ENCODE measurements around the gene GPR153. TPM values are rescaled to one million over a fixed set of nuclear protein-coding genes. Genes with fewer than 3 reads are reported as not detected.
A peak's percentile ranks its signal among the peaks of the same experiment; 100 is the strongest.

The GPR153 gene
- polyA plus RNA-seq, 3 donors, result 0.04 to 0.69 TPM; not detected in 1

- no peak overlapping the region for H3K27ac ChIP-seq (ENCODE audit: low read depth in 1 of 2, low read length in 2 of 2)
- H4K20me1 ChIP-seq (ENCODE audit: insufficient read depth, low read length), result no peaks in the 10 kb centered on the region
- H3K27me3 ChIP-seq (ENCODE audit: control insufficient read depth in 2 of 2, insufficient read depth in 2 of 2, low read length in 2 of 2), result peaks cover 8 to 31% of the 10 kb centered on the region in 2 donors
- H3K27me3 Mint-ChIP-seq (ENCODE audit: low read depth in 3 of 3), result peaks cover 31 to 47% (median 41%) of the 10 kb centered on the region in 3 donors
- no peak for TF ChIP-seq CTCF (IDR thresholded peaks at IDR 0.05)
- intact Hi-C loops (cut with micrococcal nuclease), result no loop called here
- WGBS (ENCODE audit: insufficient coverage), result 97% methylated on average over 8 of the region's 8 CpGs
- H3K9me3 ChIP-seq (replicated peaks in 1 of 2; ENCODE audit: control insufficient read depth in 1 of 2, insufficient read depth in 1 of 2, low read length in 2 of 2), result no peaks in the 10 kb centered on the region
- peaks cover 11% of the 10 kb centered on the region for H3K4me1 Mint-ChIP-seq
- peaks cover 0 to 4% of the 10 kb centered on the region in 2 donors for H3K36me3 Mint-ChIP-seq
- no peak overlapping the region for H3K9ac ChIP-seq (ENCODE audit: insufficient read depth, low read length, poor library complexity, severe bottlenecking)
- peak overlapping the region in 1 of 2 donors; percentile 35 for H3K4me3 Mint-ChIP-seq
- peaks cover 11 to 18% of the 10 kb centered on the region in 2 donors for H3K4me1 ChIP-seq (ENCODE audit: control insufficient read depth in 1 of 2, insufficient read depth in 2 of 2, low read length in 2 of 2)
- DNase-seq, result no peak
- H3K4me2 ChIP-seq (replicated peaks; ENCODE audit: extremely low read depth, low read length, poor library complexity, severe bottlenecking), result no peak overlapping the region
- H3K4me3 ChIP-seq (replicated peaks in 1 of 3; ENCODE audit: low read depth in 2 of 3, low read length in 3 of 3), result no peak overlapping the region
- no peak overlapping the region for H3K27ac Mint-ChIP-seq
- H3K36me3 ChIP-seq (replicated peaks in 1 of 2; ENCODE audit: control insufficient read depth in 1 of 2, insufficient read depth in 2 of 2, low read length in 2 of 2), result no peaks in the 10 kb centered on the region
- no peaks in the 10 kb centered on the region for H3K79me2 ChIP-seq (ENCODE audit: insufficient read depth, low read length)
- H2AFZ ChIP-seq (ENCODE audit: insufficient read depth, low read depth, low read length, poor library complexity, severe bottlenecking), result no peak overlapping the region
- peaks cover 0 to 1% (median 0%) of the 10 kb centered on the region in 7 donors for H3K9me3 Mint-ChIP-seq
These were observed 3.3 kb downstream of the GPR153 start for GRCh38 chr1:6257541-6258069.

- WGBS (ENCODE audit: insufficient coverage), result 92% methylated on average over 13 of the region's 13 CpGs
- Histone ChIP-seq H3K27ac (ENCODE audit: low read depth in 1 of 2, low read length in 2 of 2) (no peak overlapping the region), H3K4me3 (replicated peaks in 1 of 3; ENCODE audit: low read depth in 2 of 3, low read length in 3 of 3) (no peak overlapping the region), H3K36me3 (replicated peaks in 1 of 2; ENCODE audit: control insufficient read depth in 1 of 2, insufficient read depth in 2 of 2, low read length in 2 of 2) (no peaks in the 10 kb centered on the region), H4K20me1 (ENCODE audit: insufficient read depth, low read length) (no peaks in the 10 kb centered on the region), H3K4me2 (replicated peaks; ENCODE audit: extremely low read depth, low read length, poor library complexity, severe bottlenecking) (no peak overlapping the region), H3K9ac (ENCODE audit: insufficient read depth, low read length, poor library complexity, severe bottlenecking) (no peak overlapping the region), H2AFZ (ENCODE audit: insufficient read depth, low read depth, low read length, poor library complexity, severe bottlenecking) (no peak overlapping the region), H3K9me3 (replicated peaks in 1 of 2; ENCODE audit: control insufficient read depth in 1 of 2, insufficient read depth in 1 of 2, low read length in 2 of 2) (no peaks in the 10 kb centered on the region), H3K79me2 (ENCODE audit: insufficient read depth, low read length) (no peaks in the 10 kb centered on the region), H3K27me3 (ENCODE audit: control insufficient read depth in 2 of 2, insufficient read depth in 2 of 2, low read length in 2 of 2) (peaks cover 4 to 21% of the 10 kb centered on the region in 2 donors), H3K4me1 (ENCODE audit: control insufficient read depth in 1 of 2, insufficient read depth in 2 of 2, low read length in 2 of 2) (peaks cover 11 to 18% of the 10 kb centered on the region in 2 donors)
- Mint-ChIP-seq H3K4me3 (no peak overlapping the region), H3K36me3 (no peaks in the 10 kb centered on the region), H3K27ac (peak overlapping the region in 1 of 7 donors; percentile 63), H3K27me3 (ENCODE audit: low read depth in 3 of 3) (peaks cover 22 to 43% (median 39%) of the 10 kb centered on the region in 3 donors), H3K9me3 (peaks cover 0 to 5% (median 0%) of the 10 kb centered on the region in 7 donors), H3K4me1 (peaks cover 8% of the 10 kb centered on the region)
- intact Hi-C loops (cut with micrococcal nuclease), result no loop called here
- DNase-seq, result no peak
- no peak for TF ChIP-seq CTCF (IDR thresholded peaks at IDR 0.05)
These were observed 4.3 kb downstream of the GPR153 start for GRCh38 chr1:6256645-6257044.

Measured in CD14-positive monocyte (primary cell).